HepG2 (cell line): ENCODE measurements around the gene MAEA. TPM values are rescaled to one million over a fixed set of nuclear protein-coding genes. Genes with fewer than 3 reads are reported as not detected.

ENCODE experiments used
- ATAC-seq: fragments of 200-7000 bp; cut with Tn5 transposase; 3 replicates; pipeline ENCODE4 v1.9.1; 2020; ENCODE audit warnings: mild to moderate bottlenecking, moderate library complexity
- BruUV-seq: library from RNA; stranded (reverse); fragments of 400-500 nt; replicated peaks from 2 replicates; lab custom pipeline; 2021; lab: Mats Ljungman, UMichigan
- CTCF ChIA-PET: fragments of 300-600 bp; formaldehyde crosslinking; extraction: SDS; loops from one replicate; lab custom pipeline; 2021; ENCODE audit warnings: low total read pairs, inconsistent platforms, low intra/inter-chr PET ratio; lab: Yijun Ruan, JAX
- POLR2A ChIA-PET: fragments of 350-600 bp; sonication (Branson Sonifier 250); formaldehyde crosslinking; loops from one replicate; lab custom pipeline; 2020; ENCODE audit warnings: antibody characterized with exemption, inconsistent platforms; lab: Yijun Ruan, JAX
- DNase-seq: peaks from one replicate; pipeline ENCODE4 v3.0.0-alpha.2; 2015; ENCODE audit warnings: low spot score
- FAIRE-seq: peaks from 3 replicates; lab custom pipeline; 2011; peaks lifted over from hg19 to GRCh38; lab: Jason Lieb, UNC
- H2AFZ ChIP-seq: one replicate; pipeline ENCODE4 v1.6.1; 2011; ENCODE audit warnings: low read length, inconsistent platforms
- H3K27ac ChIP-seq: fragments of 300-600 bp; 3 replicates; pipeline ENCODE4 v1.8.0; 2011; ENCODE audit warnings: mixed run types, mild to moderate bottlenecking, mixed read lengths, low read length, inconsistent platforms; ENCODE audit not compliant: insufficient read depth; ENCODE audit errors: extremely low read length
- H3K27me3 ChIP-seq, 2 experiments: fragments of 200-600 bp in 1 of 2; 2 replicates in 1 of 2; 3 replicates in 1 of 2; pipeline versions ENCODE4 v1.6.0 to v1.8.0; 2011; ENCODE audit warnings: low read length in 2 of 2, mild to moderate bottlenecking in 2 of 2, moderate library complexity in 2 of 2, inconsistent platforms in 1 of 2; ENCODE audit not compliant: insufficient read depth in 2 of 2, control insufficient read depth in 1 of 2
- H3K36me3 ChIP-seq, 2 experiments: fragments of 200-600 bp in 1 of 2; replicated peaks in 1 of 2; 2 replicates in 1 of 2; 3 replicates in 1 of 2; pipeline versions ENCODE4 v1.5.1 to v1.8.0; 2011; ENCODE audit warnings: low read length in 2 of 2, inconsistent platforms in 1 of 2; ENCODE audit not compliant: insufficient read depth in 2 of 2, control insufficient read depth in 1 of 2
- H3K4me1 ChIP-seq: 2 replicates; pipeline ENCODE4 v1.5.1; 2012; ENCODE audit warnings: low read length, inconsistent platforms; ENCODE audit not compliant: insufficient read depth
- H3K4me2 ChIP-seq: 2 replicates; pipeline ENCODE4 v1.6.0; 2011; ENCODE audit warnings: low read depth, low read length, inconsistent platforms
- H3K4me3 ChIP-seq, 3 experiments: fragments of 200-600 bp in 1 of 3; sonication (generic), shearing (Covaris generic) in 1 of 3; replicated peaks in 1 of 3; 2 replicates each; pipeline ENCODE4 v1.5.1; 2011 to 2016; ENCODE audit warnings: low read length in 3 of 3, inconsistent platforms in 2 of 3, low read depth in 2 of 3, mild to moderate bottlenecking in 2 of 3, control low read depth in 1 of 3, mixed read lengths in 1 of 3; ENCODE audit not compliant: insufficient read depth in 1 of 3
- H3K79me2 ChIP-seq: one replicate; pipeline ENCODE4 v1.6.1; 2011; ENCODE audit warnings: low read length, inconsistent platforms; ENCODE audit not compliant: insufficient read depth
- H3K9ac ChIP-seq: 2 replicates; pipeline ENCODE4 v1.6.0; 2011; ENCODE audit warnings: mild to moderate bottlenecking, low read depth, low read length, inconsistent platforms; ENCODE audit not compliant: insufficient read depth
- H3K9me3 ChIP-seq: 2 replicates; pipeline ENCODE4 v1.5.1; 2012; ENCODE audit warnings: mild to moderate bottlenecking, low read length
- H4K20me1 ChIP-seq: 2 replicates; pipeline ENCODE4 v1.6.0; 2011; ENCODE audit warnings: inconsistent platforms, mild to moderate bottlenecking, low read length, moderate library complexity; ENCODE audit not compliant: insufficient read depth
- ADNP ChIP-seq: sonication (generic); formaldehyde crosslinking; IDR thresholded peaks from 2 replicates; pipeline ENCODE4 v1.4.0; 2020; ENCODE audit warnings: missing genetic modification reagents
- AFF4 ChIP-seq: sonication (generic); formaldehyde crosslinking; IDR thresholded peaks from 2 replicates; pipeline ENCODE4 v1.4.0; 2020; ENCODE audit warnings: missing genetic modification reagents
- ARID4A ChIP-seq: sonication (generic); formaldehyde crosslinking; IDR thresholded peaks from 2 replicates; pipeline ENCODE4 v1.5.0; 2020; ENCODE audit warnings: mild to moderate bottlenecking, missing genetic modification reagents, borderline replicate concordance
- IRF1 ChIP-seq: sonication (generic); formaldehyde crosslinking; IDR thresholded peaks from 2 replicates; pipeline ENCODE4 v1.4.0; 2020; ENCODE audit warnings: low read depth, mild to moderate bottlenecking, missing genetic modification reagents
- NCOA5 ChIP-seq: sonication (generic); formaldehyde crosslinking; IDR thresholded peaks from 2 replicates; pipeline ENCODE4 v1.4.0; 2020; ENCODE audit warnings: missing genetic modification reagents
- PBX2 ChIP-seq: IDR thresholded peaks from 2 replicates; pipeline ENCODE4 v1.6.1; 2016; ENCODE audit warnings: control low read depth
- PPARG ChIP-seq: conservative IDR thresholded peaks from 2 replicates; pipeline ENCODE4 v1.6.1; 2016; ENCODE audit warnings: missing biosample characterization, missing genetic modification reagents
- RAD21 ChIP-seq: fragments of 450-650 bp; formaldehyde crosslinking; IDR thresholded peaks from 2 replicates; pipeline ENCODE4 v1.5.0; 2020; ENCODE audit warnings: mild to moderate bottlenecking
- YY1 ChIP-seq: IDR thresholded peaks from 2 replicates; pipeline ENCODE4 v1.6.1; 2011; ENCODE audit warnings: low read length, low read depth, moderate library complexity, mild to moderate bottlenecking; ENCODE audit not compliant: insufficient read depth, insufficient replicate concordance
- ZKSCAN8 ChIP-seq: IDR thresholded peaks from 2 replicates; pipeline ENCODE4 v1.6.1; 2016; ENCODE audit warnings: borderline replicate concordance, missing genetic modification reagents, missing compliant biosample characterization
- ZNF17 ChIP-seq: sonication (generic); formaldehyde crosslinking; IDR thresholded peaks from 2 replicates; pipeline ENCODE4 v1.5.0; 2020; ENCODE audit warnings: mild to moderate bottlenecking, missing genetic modification reagents
- ZNF432 ChIP-seq: sonication (generic); formaldehyde crosslinking; IDR thresholded peaks from 2 replicates; pipeline ENCODE4 v1.5.0; 2020; ENCODE audit warnings: missing genetic modification reagents, mild to moderate bottlenecking, borderline replicate concordance
- WGBS: methylation state at CpG from one replicate; pipeline ENCODE4 v1.1.6; 2017; ENCODE audit warnings: low lambda C conversion rate; 5-methylcytosine and 5-hydroxymethylcytosine counted together
- in situ Hi-C: cut with HindIII; loops from 2 replicates; pipeline ENCODE4 v1.10.0; 2017; ENCODE audit warnings: low pct_unique_long_range_greater_than_20kb; ENCODE audit not compliant: extremely low pct_ligation_motif_present
- intact Hi-C: fragments of 100-400 bp; cut with micrococcal nuclease; formaldehyde crosslinking; loops from one replicate; pipeline ENCODE4 v1.10.0; 2022; ENCODE audit not compliant: unreplicated experiment
- polyA plus RNA-seq, 8 experiments: library from polyadenylated mRNA; depleted of rRNA in 3 of 8; stranded (reverse) in 7 of 8; unstranded in 1 of 8; fragments of >200 nt; fragmentation: Illumina TruSeq in 4 of 8; extraction: Trizol in 4 of 8; gene quantifications; 2 replicates each; pipeline versions ENCODE4 v1.2.1 to v1.2.3, GENCODE V29; 2011 to 2016; ENCODE audit warnings: low read depth in 4 of 8, missing spikeins in 1 of 8, mixed read lengths in 1 of 8; ENCODE audit not compliant: insufficient read depth in 1 of 8
- total RNA-seq, 5 experiments: library from RNA; depleted of rRNA; stranded (reverse); fragments of >200 nt; fragmentation: Illumina TruSeq; extraction: Trizol; gene quantifications; 2 replicates each; pipeline ENCODE4 v1.2.3, GENCODE V29; 2016; ENCODE audit warnings: low read depth in 1 of 5

The MAEA gene
- total and polyA plus RNA-seq, 2 of the 13 experiments (the other 11 are each of a cell fraction or from before 2014, with no cell fraction given): 52.0 to 57.1 TPM

GRCh38 chr4:1325176-1325480, 35.4 kb downstream of the MAEA start:
- intact Hi-C loops: no loop called here
- no peak for TF ChIP-seq PBX2
- no peak for TF ChIP-seq ZNF432 (CRISPR knock-in tag)
- TF ChIP-seq ADNP (CRISPR knock-in tag): no peak
- TF ChIP-seq ZNF17: no peak
- no peak for TF ChIP-seq AFF4
- TF ChIP-seq ARID4A (CRISPR knock-in tag): no peak
- no peak for TF ChIP-seq YY1
- TF ChIP-seq ZKSCAN8 (CRISPR knock-in tag): no peak
- TF ChIP-seq PPARG (CRISPR knock-in tag): no peak
- TF ChIP-seq NCOA5: no peak
- no peak for TF ChIP-seq IRF1 (CRISPR knock-in tag)
- no peak for TF ChIP-seq RAD21 (CRISPR knock-in tag)
- Histone ChIP-seq H3K27ac (no peak overlapping the region), H3K79me2 (no peaks in the 10 kb centered on the region), H3K4me3 (no peak overlapping the region), H3K4me2 (no peak overlapping the region), H3K27me3 (no peaks in the 10 kb centered on the region), H2AFZ (no peak overlapping the region), H4K20me1 (no peaks in the 10 kb centered on the region), H3K4me1 (no peaks in the 10 kb centered on the region), H3K36me3 (peaks cover 32 to 52% of the 10 kb centered on the region in 2 experiments; a peak in 4 of 5 replicates), H3K9ac (no peak overlapping the region), H3K9me3 (no peaks in the 10 kb centered on the region)
- CTCF ChIA-PET: no interaction called here
- DNase-seq (no peak), ATAC-seq (no peak), FAIRE-seq (no peak)
- no TSS peak for BruUV-seq
- in situ Hi-C loops: no loop called here
- WGBS: 97% methylated on average over 10 of the region's 11 CpGs
- POLR2A ChIA-PET: no interaction called here
